K562 (cell line): ENCODE data around the gene PRXL2A. TPM values are rescaled to one million over a fixed set of nuclear protein-coding genes. Genes with fewer than 3 reads are reported as not detected.

Experiments used
- CREB1 ChIP-seq, 2 experiments: sonication (generic) in 1 of 2; formaldehyde crosslinking in 1 of 2; IDR thresholded peaks; 2 replicates each; pipeline versions ENCODE4 v1.6.1 to v1.8.0; 2012 to 2022; ENCODE audit warnings: inconsistent platforms in 1 of 2, mild to moderate bottlenecking in 1 of 2, missing genetic modification reagents in 1 of 2, moderate library complexity in 1 of 2
- DMBX1 ChIP-seq: fragments of 250-450 bp; sonication (Bioruptor Pico); IDR thresholded peaks from 2 replicates; pipeline ENCODE4 v1.8.0; 2022; ENCODE audit warnings: inconsistent platforms, mild to moderate bottlenecking, moderate library complexity, borderline replicate concordance
- E2F1 ChIP-seq: sonication (generic); formaldehyde crosslinking; IDR thresholded peaks from 2 replicates; pipeline ENCODE4 v1.8.1; 2023; ENCODE audit warnings: mild to moderate bottlenecking, missing genetic modification reagents, moderate library complexity
- FOXP1 ChIP-seq: sonication (generic); formaldehyde crosslinking; IDR thresholded peaks from 2 replicates; pipeline ENCODE4 v1.8.0; 2022; ENCODE audit warnings: mild to moderate bottlenecking, missing genetic modification reagents
- GATAD2A ChIP-seq: fragments of 450-650 bp; IDR thresholded peaks from 2 replicates; pipeline ENCODE4 v1.6.1; 2017
- JUND ChIP-seq, 2 experiments: IDR thresholded peaks; 2 replicates in 1 of 2; 3 replicates in 1 of 2; pipeline ENCODE4 v1.6.1; 2011; ENCODE audit warnings: borderline replicate concordance in 2 of 2, low read depth in 2 of 2, low read length in 2 of 2, improper control_type of control experiment in 1 of 2, missing biosample characterization in 1 of 2, missing genetic modification characterization in 1 of 2, missing genetic modification reagents in 1 of 2
- PRMT5 ChIP-seq: sonication (generic); formaldehyde crosslinking; IDR thresholded peaks from 2 replicates; pipeline ENCODE4 v1.5.0; 2020; ENCODE audit warnings: missing genetic modification reagents
- RAD51 ChIP-seq: fragments of 450-650 bp; IDR thresholded peaks from 2 replicates; pipeline ENCODE4 v1.7.1; 2016; ENCODE audit warnings: low read depth, mild to moderate bottlenecking, borderline replicate concordance
- RFX7 ChIP-seq: fragments of 250-450 bp; sonication (Bioruptor Pico); IDR thresholded peaks from 2 replicates; pipeline ENCODE4 v1.5.1; 2021; ENCODE audit warnings: mild to moderate bottlenecking
- SRSF7 ChIP-seq: fragments of 200-400 bp; formaldehyde crosslinking; optimal IDR thresholded peaks from 2 replicates; pipeline ENCODE3; 2017; ENCODE audit warnings: mild to moderate bottlenecking, low read depth, low read length
- TFE3 ChIP-seq: fragments of 450-650 bp; formaldehyde crosslinking; IDR thresholded peaks from 2 replicates; pipeline ENCODE4 v1.4.0; 2020; ENCODE audit warnings: mild to moderate bottlenecking, mixed read lengths
- USF1 ChIP-seq: sonication (generic); formaldehyde crosslinking; IDR thresholded peaks from 2 replicates; pipeline ENCODE4 v1.9.0; 2022; ENCODE audit warnings: mild to moderate bottlenecking, missing genetic modification reagents
- ZNF398 ChIP-seq: fragments of 250-450 bp; sonication (Bioruptor Pico); IDR thresholded peaks from 2 replicates; pipeline ENCODE4 v1.8.0; 2021; ENCODE audit warnings: moderate library complexity, mild to moderate bottlenecking, inconsistent platforms
- ZNF583 ChIP-seq: fragments of 250-450 bp; sonication (Bioruptor Pico); IDR thresholded peaks from 2 replicates; pipeline ENCODE4 v1.4.0; 2020
- ZNF740 ChIP-seq, 3 experiments: fragments of 200-800 bp in 1 of 3; sonication (Bioruptor generic) in 1 of 3; sonication (generic) in 1 of 3; formaldehyde crosslinking in 1 of 3; IDR thresholded peaks; 2 replicates each; pipeline versions ENCODE4 v1.6.1 to v1.8.0; 2016 to 2022; ENCODE audit warnings: mild to moderate bottlenecking in 2 of 3, missing compliant biosample characterization in 2 of 3, missing genetic modification characterization in 2 of 3, missing genetic modification reagents in 1 of 3
- polyA plus RNA-seq, 8 experiments: library from polyadenylated mRNA; depleted of rRNA in 4 of 8; stranded (reverse) in 5 of 8; unstranded in 3 of 8; fragments of >200 nt; fragmentation: Nextera tagmentation in 2 of 8; fragmentation: Illumina TruSeq in 1 of 8; extraction: Ambion mirVana in 2 of 8; extraction: Trizol in 1 of 8; gene quantifications; 2 replicates each; pipeline versions ENCODE4 v1.2.1 to v1.2.3, GENCODE V29; 2011 to 2014; ENCODE audit warnings: inconsistent platforms in 1 of 8, missing spikeins in 1 of 8
- total RNA-seq, 7 experiments: library from RNA; depleted of rRNA in 6 of 7; stranded (reverse); fragments of >200 nt in 6 of 7; fragmentation: Illumina TruSeq in 2 of 7; extraction: Trizol in 2 of 7; gene quantifications; 2 replicates each; pipeline versions ENCODE4 v1.2.1 to v1.2.3, GENCODE V29; 2011 to 2021; ENCODE audit warnings: low replicate concordance in 1 of 7
- TF ChIP-seq, protein P1 (sequence below), 2 experiments: fragments of 450-650 bp in 1 of 2; sonication (generic) in 1 of 2; formaldehyde crosslinking in 1 of 2; IDR thresholded peaks in 1 of 2; conservative IDR thresholded peaks in 1 of 2; 2 replicates each; pipeline versions ENCODE4 v1.6.1 to v1.8.1; 2016 to 2023; ENCODE audit warnings: mild to moderate bottlenecking in 2 of 2, moderate library complexity in 2 of 2, inconsistent platforms in 1 of 2, missing genetic modification reagents in 1 of 2

PRXL2A gene
- total and polyA plus RNA-seq, 9 of the 15 experiments (the other 6 are each of a cell fraction or from before 2014, with no cell fraction given): 0.14 to 1.2 (median 0.75) TPM

- TF ChIP-seq ZNF398 (CRISPR knock-in tag): no peak
- TF ChIP-seq DMBX1 (CRISPR knock-in tag): peak; percentile 29; the same call in 1 of the 2 replicates
- TF ChIP-seq PRMT5 (CRISPR knock-in tag): no peak
- no peak for TF ChIP-seq SRSF7
- TF ChIP-seq CREB1 (IDR thresholded peaks at IDR 0.05): no peak
- TF ChIP-seq CREB1 (CRISPR knock-in tag; IDR thresholded peaks at IDR 0.05): no peak
- TF ChIP-seq E2F1 (CRISPR knock-in tag): 0 out of 2 replicates have a peak, but pooled peaks have one; percentile 73
- TF ChIP-seq RAD51: no peak; the same call in 1 of the 2 replicates
- TF ChIP-seq ZNF740 (CRISPR knock-in tag; IDR thresholded peaks at IDR 0.05): no peak
- no peak for TF ChIP-seq ZNF740 (tag; IDR thresholded peaks at IDR 0.05)
- no peak for TF ChIP-seq RFX7
- no peak for TF ChIP-seq USF1 (CRISPR knock-in tag)
- TF ChIP-seq JUND (IDR thresholded peaks at IDR 0.05; ENCODE audit: borderline replicate concordance, low read depth, low read length): peak; percentile 55
- TF ChIP-seq JUND (tag; IDR thresholded peaks at IDR 0.05; ENCODE audit: borderline replicate concordance, low read depth, low read length): peak; percentile 16; the same call in 1 of the 3 replicates
- TF ChIP-seq, protein P1, sequence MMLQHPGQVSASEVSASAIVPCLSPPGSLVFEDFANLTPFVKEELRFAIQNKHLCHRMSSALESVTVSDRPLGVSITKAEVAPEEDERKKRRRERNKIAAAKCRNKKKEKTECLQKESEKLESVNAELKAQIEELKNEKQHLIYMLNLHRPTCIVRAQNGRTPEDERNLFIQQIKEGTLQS (IDR thresholded peaks at IDR 0.05): no peak
- TF ChIP-seq, protein P1 (CRISPR knock-in tag; conservative IDR thresholded peaks at IDR 0.05): no peak
- TF ChIP-seq GATAD2A: no peak; the same call in 1 of the 2 replicates
- TF ChIP-seq ZNF583 (CRISPR knock-in tag): 0 out of 2 replicates have a peak, but pooled peaks have one; percentile 54
- no peak for TF ChIP-seq FOXP1
- TF ChIP-seq TFE3: no peak
Measured at GRCh38 chr10:80459047-80459865, 50.9 kb downstream of the PRXL2A start (continued).
